ENCODE measurements around the gene LMNB1. TPM values are rescaled to one million over a fixed set of nuclear protein-coding genes. Genes with fewer than 3 reads are reported as not detected.
A peak's percentile ranks its signal among the peaks of the same experiment; 100 is the strongest.
"Not testable (repeated sequence)": the region's sequence is repeated elsewhere in the genome, so short reads cannot be mapped to it uniquely, and the experiment has no call there.

The LMNB1 gene, protein sequence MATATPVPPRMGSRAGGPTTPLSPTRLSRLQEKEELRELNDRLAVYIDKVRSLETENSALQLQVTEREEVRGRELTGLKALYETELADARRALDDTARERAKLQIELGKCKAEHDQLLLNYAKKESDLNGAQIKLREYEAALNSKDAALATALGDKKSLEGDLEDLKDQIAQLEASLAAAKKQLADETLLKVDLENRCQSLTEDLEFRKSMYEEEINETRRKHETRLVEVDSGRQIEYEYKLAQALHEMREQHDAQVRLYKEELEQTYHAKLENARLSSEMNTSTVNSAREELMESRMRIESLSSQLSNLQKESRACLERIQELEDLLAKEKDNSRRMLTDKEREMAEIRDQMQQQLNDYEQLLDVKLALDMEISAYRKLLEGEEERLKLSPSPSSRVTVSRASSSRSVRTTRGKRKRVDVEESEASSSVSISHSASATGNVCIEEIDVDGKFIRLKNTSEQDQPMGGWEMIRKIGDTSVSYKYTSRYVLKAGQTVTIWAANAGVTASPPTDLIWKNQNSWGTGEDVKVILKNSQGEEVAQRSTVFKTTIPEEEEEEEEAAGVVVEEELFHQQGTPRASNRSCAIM
- polyA plus RNA-seq (ENCODE audit: low read depth in 6 of 6) = 1 to 10 TPM; 1.3 to 9.2 (median 6.8) TPM

DNA sequence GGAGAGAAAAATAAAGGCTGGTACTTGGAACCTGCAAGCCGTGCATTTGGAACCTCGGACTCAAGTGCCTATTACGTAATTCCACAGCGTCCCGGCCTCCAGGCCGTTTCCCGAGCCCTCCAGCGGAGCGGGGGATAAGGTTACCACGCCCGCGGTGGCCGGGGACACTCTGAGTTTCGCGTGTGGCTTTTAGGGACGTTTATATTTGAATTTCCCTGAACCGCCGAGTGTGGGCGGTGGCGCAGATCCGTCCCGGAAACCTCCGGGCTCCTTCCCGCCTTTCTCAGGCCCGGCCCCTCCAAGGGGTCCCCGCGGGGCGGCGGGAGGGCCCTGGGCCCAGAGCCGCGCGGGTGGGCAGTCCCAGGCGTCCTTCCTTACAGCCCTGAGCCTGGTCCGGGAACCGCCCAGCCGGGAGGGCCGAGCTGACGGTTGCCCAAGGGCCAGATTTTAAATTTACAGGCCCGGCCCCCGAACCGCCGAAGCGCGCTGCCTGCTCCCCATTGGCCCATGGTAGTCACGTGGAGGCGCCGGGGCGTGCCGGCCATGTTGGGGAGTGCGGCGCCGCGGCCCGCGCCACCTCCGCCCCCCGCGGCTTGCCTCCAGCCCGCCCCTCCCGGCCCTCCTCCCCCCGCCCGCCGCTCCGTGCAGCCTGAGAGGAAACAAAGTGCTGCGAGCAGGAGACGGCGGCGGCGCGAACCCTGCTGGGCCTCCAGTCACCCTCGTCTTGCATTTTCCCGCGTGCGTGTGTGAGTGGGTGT, at the start of gene LMNB1:
TSS of gene LMNB1 (plus strand) at position 638 of the 758 bp plus-strand sequence. CDS start 373 bp downstream, outside the sequence.
- H3K36me3 Mint-ChIP-seq = no peaks in the 10 kb centered on the region
- H3K4me1 Mint-ChIP-seq = peaks cover 12 to 31% (median 23%) of the 10 kb centered on the region in 3 donors
- H3K27ac Mint-ChIP-seq = peak within 1 kb of the TSS; percentile 91 to 99 (median 96)
- ATAC-seq (ENCODE audit: low read depth in 2 of 2) = peak; percentile 76
- peak; percentile 95 for DNase-seq
- H3K4me3 Mint-ChIP-seq = peak within 1 kb of the TSS; percentile 91 to 99 (median 96)
- no peaks in the 10 kb centered on the region for H3K27me3 Mint-ChIP-seq
- no peaks in the 10 kb centered on the region for H3K9me3 Mint-ChIP-seq

DNA sequence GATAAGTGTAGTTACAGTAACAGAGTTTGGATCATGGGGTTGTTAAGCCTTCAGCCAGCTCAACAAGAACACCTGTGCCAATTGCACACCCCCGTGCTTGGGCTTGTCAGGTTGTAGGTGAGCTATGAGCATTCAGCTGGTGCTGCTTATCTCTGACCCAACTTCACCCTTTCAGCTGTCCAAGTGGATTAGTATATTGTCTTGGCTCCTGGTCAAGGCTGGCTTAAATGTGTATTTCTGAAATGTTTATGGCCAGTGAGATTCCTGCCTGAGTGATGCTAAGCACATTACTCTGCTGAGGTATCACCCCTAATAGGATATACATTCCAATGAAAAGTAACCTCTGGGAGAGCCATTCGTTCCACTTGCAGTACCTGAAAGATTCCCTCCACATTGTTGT, 44.2 kb upstream of the LMNB1 start:
- Mint-ChIP-seq H3K27me3 (no peaks in the 10 kb centered on the region), H3K4me3 (no peak overlapping the region), H3K36me3 (no peaks in the 10 kb centered on the region), H3K4me1 (no peaks in the 10 kb centered on the region), H3K27ac (no peak overlapping the region), H3K9me3 (no peaks in the 10 kb centered on the region)
- DNase-seq (no peak), ATAC-seq (ENCODE audit: low read depth in 2 of 2) (no peak)

DNA sequence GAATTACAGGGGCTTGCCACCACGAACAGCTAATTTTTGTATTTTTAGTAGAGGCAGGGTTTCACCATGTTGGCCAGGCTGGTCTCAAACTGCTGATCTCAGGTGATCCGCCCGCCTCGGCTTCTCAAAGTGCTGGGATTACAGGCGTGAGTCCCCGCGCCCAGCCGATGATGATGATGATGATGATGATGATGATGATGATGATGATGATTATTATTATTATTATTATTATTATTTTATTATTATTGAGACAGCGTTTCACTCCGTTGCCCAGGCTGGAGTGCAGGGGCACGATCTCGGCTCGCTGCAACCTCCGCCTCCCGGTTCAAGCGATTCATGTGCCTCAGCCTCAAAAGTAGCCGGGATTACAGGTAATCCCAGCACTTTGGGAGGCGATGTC, 42.4 kb upstream of the LMNB1 start:
- not testable (repeated sequence) for H3K27me3 Mint-ChIP-seq; DNase-seq; H3K4me3 Mint-ChIP-seq; ATAC-seq (ENCODE audit: low read depth in 2 of 2); H3K36me3 Mint-ChIP-seq; H3K27ac Mint-ChIP-seq; H3K4me1 Mint-ChIP-seq; H3K9me3 Mint-ChIP-seq

DNA sequence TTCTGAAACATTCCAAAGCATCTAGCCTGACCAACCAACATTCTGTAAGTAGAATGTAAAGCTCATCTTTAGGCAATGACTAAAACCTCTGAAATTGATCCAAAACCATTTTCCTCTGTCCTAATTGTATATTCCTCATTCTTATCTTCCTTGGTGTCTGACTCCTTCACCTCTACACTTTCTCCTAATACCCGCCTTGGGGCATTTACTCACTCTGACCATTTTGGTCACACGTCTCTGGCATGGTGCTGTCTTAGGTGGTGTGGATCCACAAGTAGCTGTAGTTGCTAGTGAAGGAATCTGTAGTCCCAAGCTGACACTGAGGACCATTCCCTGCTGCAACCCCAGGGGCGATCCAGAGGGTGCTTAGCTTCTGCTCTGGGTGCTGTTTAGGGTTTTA, 40.8 kb upstream of the LMNB1 start:
- ATAC-seq (ENCODE audit: low read depth in 2 of 2) = no peak
- H3K27me3 Mint-ChIP-seq = no peaks in the 10 kb centered on the region
- H3K27ac Mint-ChIP-seq = no peak overlapping the region
- no peaks in the 10 kb centered on the region for H3K36me3 Mint-ChIP-seq
- no peaks in the 10 kb centered on the region for H3K4me1 Mint-ChIP-seq
- no peak for DNase-seq
- H3K4me3 Mint-ChIP-seq = no peak overlapping the region
- H3K9me3 Mint-ChIP-seq = no peaks in the 10 kb centered on the region

DNA sequence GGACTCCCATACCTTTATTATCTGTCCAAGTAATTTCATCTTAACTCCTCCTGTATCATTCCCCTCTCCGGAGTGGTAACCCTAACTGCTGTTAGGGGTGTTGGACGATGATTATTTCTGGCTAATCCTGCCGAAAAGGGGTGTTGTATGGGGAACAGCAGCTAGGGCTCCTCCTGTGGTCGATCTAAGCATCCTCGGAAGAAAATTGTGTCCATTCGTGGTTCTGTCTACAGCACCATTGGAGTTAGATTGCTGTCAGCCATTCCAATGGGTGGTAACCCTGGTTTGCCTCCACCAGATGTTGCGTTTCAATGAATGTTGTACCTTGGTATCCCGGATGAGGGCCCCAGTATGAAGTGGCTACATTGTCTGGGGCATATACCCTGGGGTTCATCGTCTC, 35.6 kb upstream of the LMNB1 start:
- no peaks in the 10 kb centered on the region for H3K9me3 Mint-ChIP-seq
- no peak for DNase-seq
- no peaks in the 10 kb centered on the region for H3K4me1 Mint-ChIP-seq
- no peaks in the 10 kb centered on the region for H3K36me3 Mint-ChIP-seq
- ATAC-seq (ENCODE audit: low read depth in 2 of 2) = no peak
- peak overlapping the region in 1 of 6 donors; percentile 50 for H3K27ac Mint-ChIP-seq
- no peak overlapping the region for H3K4me3 Mint-ChIP-seq
- no peaks in the 10 kb centered on the region for H3K27me3 Mint-ChIP-seq

DNA sequence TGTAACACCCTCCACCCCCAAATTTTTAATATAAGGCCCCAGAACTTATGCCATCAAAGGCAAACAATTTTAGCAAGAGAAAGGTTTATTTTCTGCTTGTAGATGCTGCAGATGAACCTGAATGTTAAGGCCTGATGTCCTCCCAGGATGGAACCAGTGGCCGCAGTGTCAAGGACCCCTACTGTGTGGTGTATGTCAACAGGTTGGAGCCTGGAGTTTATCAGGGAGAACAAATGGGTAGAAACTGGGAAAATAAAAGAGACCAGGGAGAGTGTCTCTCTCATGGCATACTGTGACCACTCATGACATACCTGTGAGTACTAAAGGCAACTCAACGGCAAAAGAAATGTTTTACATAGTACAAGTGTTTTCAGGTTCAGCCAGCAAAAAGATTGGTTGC, 34.5 kb upstream of the LMNB1 start:
- H3K4me1 Mint-ChIP-seq = peaks cover 0 to under 1% (median 0%) of the 10 kb centered on the region in 3 donors
- no peaks in the 10 kb centered on the region for H3K36me3 Mint-ChIP-seq
- no peaks in the 10 kb centered on the region for H3K27me3 Mint-ChIP-seq
- no peaks in the 10 kb centered on the region for H3K9me3 Mint-ChIP-seq
- no peak overlapping the region for H3K27ac Mint-ChIP-seq
- H3K4me3 Mint-ChIP-seq = no peak overlapping the region
- no peak for DNase-seq
- no peak for ATAC-seq (ENCODE audit: low read depth in 2 of 2)

DNA sequence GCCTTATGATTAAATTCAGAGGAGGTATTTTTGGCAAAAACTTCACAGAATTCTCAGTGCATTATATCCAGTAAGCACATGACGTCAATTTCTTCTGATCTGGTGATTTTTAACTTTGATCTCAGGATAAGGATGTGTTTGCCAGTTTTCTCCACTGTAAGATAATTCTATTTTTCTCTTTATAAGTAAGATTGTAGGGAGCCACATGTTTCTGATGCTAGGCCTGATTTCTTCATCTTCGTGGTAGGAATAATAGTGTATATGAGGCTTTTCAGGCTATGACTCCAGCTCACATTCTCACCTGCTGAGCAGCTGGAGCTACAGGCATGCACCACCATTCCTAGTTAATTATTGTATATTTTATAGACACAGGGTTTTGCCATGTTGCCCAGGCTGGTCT, 32.1 kb upstream of the LMNB1 start:
- DNase-seq = no peak
- no peaks in the 10 kb centered on the region for H3K27me3 Mint-ChIP-seq
- H3K4me1 Mint-ChIP-seq = peaks cover 13 to 20% (median 14%) of the 10 kb centered on the region in 3 donors

DNA sequence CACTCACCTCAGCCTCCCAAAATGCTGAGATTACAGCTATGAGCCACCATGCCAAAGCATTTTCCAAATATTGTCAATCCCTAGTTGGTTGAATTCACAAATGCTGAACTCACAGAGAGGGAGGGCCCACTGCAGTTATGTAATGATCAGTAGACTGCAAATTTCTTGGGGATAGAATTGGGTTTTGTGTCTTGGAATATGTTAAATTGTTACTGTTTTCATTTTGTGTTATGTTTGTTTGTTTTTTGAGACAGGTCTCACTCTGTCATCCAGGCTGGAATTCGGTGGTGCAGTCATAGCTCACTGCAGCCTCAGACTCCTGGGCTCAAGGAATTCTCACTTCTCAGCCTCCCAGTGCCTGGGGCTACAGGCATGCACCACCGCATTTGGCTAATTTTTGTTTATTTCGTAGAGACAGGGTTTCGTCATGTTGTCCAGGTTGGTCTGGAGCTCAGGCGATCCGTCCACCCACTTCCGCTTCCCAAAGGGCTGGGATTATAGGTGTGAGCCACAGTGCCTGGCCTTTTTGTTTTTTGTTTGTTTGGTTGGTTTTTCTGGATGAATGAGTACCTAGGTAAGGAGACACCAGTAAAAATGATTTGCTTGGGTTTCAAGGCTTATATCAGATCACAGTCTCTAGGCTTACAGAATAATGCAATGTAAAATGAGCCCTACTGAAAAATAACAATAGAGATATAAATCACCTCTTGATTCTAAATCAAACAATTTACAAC, 31.5 kb upstream of the LMNB1 start:
- no peak for DNase-seq
- no peak for ATAC-seq (ENCODE audit: low read depth in 2 of 2)
- Mint-ChIP-seq H3K4me3 (no peak overlapping the region), H3K4me1 (peaks cover 13 to 24% (median 14%) of the 10 kb centered on the region in 3 donors), H3K27ac (no peak overlapping the region), H3K36me3 (no peaks in the 10 kb centered on the region), H3K9me3 (no peaks in the 10 kb centered on the region), H3K27me3 (no peaks in the 10 kb centered on the region)

More for the DNA sequence above, 32.1 kb upstream of the LMNB1 start:
- ATAC-seq (ENCODE audit: low read depth in 2 of 2) = no peak
- Mint-ChIP-seq H3K9me3 (no peaks in the 10 kb centered on the region), H3K36me3 (no peaks in the 10 kb centered on the region), H3K4me3 (peak overlapping the region in 1 of 8 donors; percentile 1), H3K27ac (no peak overlapping the region)

DNA sequence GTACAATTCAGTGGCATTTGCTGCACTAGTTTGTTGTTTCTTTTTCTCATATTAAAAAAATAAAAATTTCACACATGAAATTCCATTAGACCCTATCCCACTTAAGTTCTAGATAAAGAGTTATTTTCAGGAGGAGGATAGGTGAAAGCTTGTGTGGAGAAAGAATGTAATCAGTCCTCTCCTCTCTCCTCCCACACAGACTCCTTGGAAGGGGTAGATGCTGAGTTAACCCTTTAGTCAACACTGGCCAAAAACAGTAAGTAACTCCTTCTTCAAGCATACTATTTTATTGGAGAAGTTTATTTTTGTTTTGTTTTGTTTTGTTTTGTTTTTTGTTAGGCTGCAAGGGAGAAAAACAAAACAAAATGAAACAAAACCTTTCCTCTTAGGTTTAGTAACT, 30.6 kb upstream of the LMNB1 start:
- Mint-ChIP-seq H3K9me3 (no peaks in the 10 kb centered on the region), H3K4me1 (peaks cover 13 to 24% (median 14%) of the 10 kb centered on the region in 3 donors), H3K27ac (no peak overlapping the region), H3K36me3 (no peaks in the 10 kb centered on the region), H3K4me3 (no peak overlapping the region), H3K27me3 (no peaks in the 10 kb centered on the region)
- DNase-seq (no peak), ATAC-seq (ENCODE audit: low read depth in 2 of 2) (no peak)

DNA sequence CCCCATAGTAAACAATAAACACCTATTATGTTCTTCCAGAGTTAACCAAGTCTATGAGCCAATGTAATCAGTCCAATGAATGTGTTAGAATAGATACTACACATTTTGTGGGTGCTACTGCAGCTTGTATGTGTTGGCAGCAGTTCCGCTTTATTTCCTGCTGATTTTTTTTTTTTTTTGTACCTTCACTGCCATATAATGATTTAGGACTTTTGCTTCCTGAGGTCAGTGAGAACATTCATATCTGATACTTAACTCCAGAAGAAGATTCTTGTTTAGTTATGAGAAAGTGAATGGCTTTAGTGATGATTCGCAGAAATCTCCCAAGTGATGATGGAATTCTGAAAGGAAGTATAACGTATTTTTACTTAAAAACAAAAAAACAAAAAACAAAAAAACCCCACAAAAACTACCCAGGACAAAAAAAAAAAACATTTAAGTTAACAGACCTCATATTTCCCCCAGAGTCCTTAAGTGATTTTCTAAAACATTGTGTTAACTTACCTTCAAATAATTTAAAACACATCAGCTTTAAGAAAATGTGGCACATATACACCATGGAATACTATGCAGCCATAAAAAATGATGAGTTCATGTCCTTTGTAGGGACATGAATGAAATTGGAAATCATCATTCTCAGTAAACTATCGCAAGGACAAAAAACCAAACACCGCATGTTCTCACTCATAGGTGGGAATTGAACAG, 24.7 kb upstream of the LMNB1 start:
- Mint-ChIP-seq H3K27me3 (no peaks in the 10 kb centered on the region), H3K9me3 (peaks cover 0 to 2% (median 0%) of the 10 kb centered on the region in 7 donors), H3K4me3 (no peak overlapping the region), H3K4me1 (peaks cover 13 to 24% (median 14%) of the 10 kb centered on the region in 3 donors), H3K36me3 (no peaks in the 10 kb centered on the region), H3K27ac (no peak overlapping the region)
- ATAC-seq (ENCODE audit: low read depth in 2 of 2) (no peak), DNase-seq (no peak)

DNA sequence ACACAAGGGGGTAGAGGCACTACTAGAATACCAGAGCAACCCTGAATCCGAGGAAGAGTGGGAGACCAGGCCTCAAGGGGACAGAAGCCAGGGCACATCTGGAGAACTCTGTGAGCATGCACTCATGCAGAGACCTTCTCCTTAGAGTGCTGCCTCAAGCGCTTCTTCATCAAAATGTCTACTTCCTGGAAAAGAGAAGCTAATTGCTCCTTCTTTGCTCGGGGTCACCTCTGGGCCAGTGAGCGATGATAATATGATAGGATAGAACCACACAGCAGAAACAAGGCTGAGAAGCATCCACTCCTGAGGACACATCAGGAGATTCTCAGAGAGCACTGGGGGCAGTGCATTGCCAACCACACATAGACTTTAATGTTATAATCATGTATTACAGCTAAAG, 23.7 kb upstream of the LMNB1 start:
- Mint-ChIP-seq H3K27ac (no peak overlapping the region), H3K36me3 (no peaks in the 10 kb centered on the region), H3K4me1 (peaks cover 8 to 19% (median 12%) of the 10 kb centered on the region in 3 donors), H3K9me3 (peaks cover 0 to 2% (median 0%) of the 10 kb centered on the region in 7 donors), H3K4me3 (no peak overlapping the region), H3K27me3 (no peaks in the 10 kb centered on the region)
- DNase-seq (no peak), ATAC-seq (ENCODE audit: low read depth in 2 of 2) (no peak)

DNA sequence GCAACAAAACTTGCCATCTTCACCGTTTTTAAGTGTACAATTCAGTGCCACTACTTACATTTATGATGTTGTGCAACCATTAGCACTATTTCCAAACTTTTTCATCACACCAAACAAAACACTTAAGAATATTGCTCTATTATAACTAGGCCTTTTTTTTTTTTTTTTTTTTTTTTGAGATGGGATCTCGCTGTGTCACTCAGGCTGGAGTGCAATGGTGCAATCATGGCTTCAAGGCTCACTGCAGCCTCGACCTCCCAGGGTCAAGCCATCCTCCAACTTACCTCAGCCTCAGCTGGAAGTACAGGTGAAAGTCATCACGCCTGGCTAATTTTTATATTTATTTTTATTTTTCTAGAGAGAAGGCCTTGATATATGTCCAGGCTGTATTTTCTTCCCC, 22.3 kb upstream of the LMNB1 start:
- Mint-ChIP-seq H3K4me3 (no peak overlapping the region), H3K9me3 (peaks cover 0 to 2% (median 0%) of the 10 kb centered on the region in 7 donors), H3K36me3 (no peaks in the 10 kb centered on the region), H3K27me3 (no peaks in the 10 kb centered on the region), H3K27ac (no peak overlapping the region), H3K4me1 (peaks cover 7 to 18% (median 10%) of the 10 kb centered on the region in 3 donors)
- no peak for DNase-seq
- ATAC-seq (ENCODE audit: low read depth in 2 of 2) = no peak

DNA sequence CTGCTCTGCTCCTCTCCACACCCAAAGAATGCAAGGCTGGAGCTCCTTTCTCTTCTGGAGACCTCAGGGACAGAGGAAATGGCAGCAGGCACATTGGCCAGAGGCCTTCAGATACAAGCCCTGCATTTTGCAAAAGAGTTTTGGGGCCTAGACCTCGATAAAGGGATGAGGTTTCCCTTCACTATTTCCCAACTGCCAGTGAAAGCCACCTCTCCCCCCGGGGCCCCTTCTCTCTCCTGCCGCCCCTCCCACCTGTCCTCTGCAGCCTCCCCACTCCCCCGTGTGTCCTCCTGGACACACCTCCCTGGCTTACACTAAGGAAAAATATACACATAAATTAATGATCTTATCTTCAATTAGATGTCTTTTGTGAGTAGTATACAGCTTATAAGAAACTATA, 21.3 kb upstream of the LMNB1 start:
- no peak for DNase-seq
- H3K4me3 Mint-ChIP-seq = no peak overlapping the region
- no peaks in the 10 kb centered on the region for H3K36me3 Mint-ChIP-seq
- H3K4me1 Mint-ChIP-seq = peaks cover 7 to 13% (median 10%) of the 10 kb centered on the region in 3 donors
- no peaks in the 10 kb centered on the region for H3K27me3 Mint-ChIP-seq
- peaks cover 0 to 2% (median 0%) of the 10 kb centered on the region in 7 donors for H3K9me3 Mint-ChIP-seq
- ATAC-seq (ENCODE audit: low read depth in 2 of 2) = no peak
- no peak overlapping the region for H3K27ac Mint-ChIP-seq
